SK-N-SH (cell line): ENCODE measurements around the gene UCN. TPM values are rescaled to one million over a fixed set of nuclear protein-coding genes. Genes with fewer than 3 reads are reported as not detected.

Experiments used
- CTCF ChIA-PET: fragments of 300-600, 350-600 bp; formaldehyde crosslinking; extraction: SDS; loops from one replicate; lab custom pipeline; 2021; lab: Yijun Ruan, JAX
- POLR2A ChIA-PET: fragments of 350-600 bp; sonication (Branson Sonifier 250); formaldehyde crosslinking; extraction: SDS; loops from one replicate; lab custom pipeline; 2020; ENCODE audit warnings: antibody characterized with exemption, inconsistent platforms; lab: Yijun Ruan, JAX
- DNase-seq: peaks from one replicate; pipeline ENCODE4 v3.0.0; 2012
- H2AFZ ChIP-seq: fragments of 200-600 bp; sonication (generic); 2 replicates; pipeline ENCODE4 v1.8.1; 2016; ENCODE audit warnings: antibody characterized with exemption, mild to moderate bottlenecking, low read depth
- H3F3A ChIP-seq: fragments of 200-600 bp; sonication (generic); replicated peaks from 2 replicates; pipeline ENCODE3; 2016; ENCODE audit warnings: antibody characterized with exemption, mild to moderate bottlenecking; ENCODE audit not compliant: insufficient read depth
- H3K27ac ChIP-seq, 2 experiments: fragments of 200-500 bp in 1 of 2; fragments of 200-600 bp in 1 of 2; sonication (Bioruptor generic) in 1 of 2; sonication (generic), shearing (Covaris generic) in 1 of 2; 2 replicates each; pipeline versions ENCODE4 v1.5.1 to v1.6.1; 2014 to 2016; ENCODE audit warnings: low read depth in 2 of 2, inconsistent platforms in 1 of 2, low read length in 1 of 2, mild to moderate bottlenecking in 1 of 2, mixed read lengths in 1 of 2
- H3K27me3 ChIP-seq: fragments of 200-600 bp; sonication (generic), shearing (Covaris generic); 2 replicates; pipeline ENCODE4 v1.6.1; 2016; ENCODE audit warnings: mixed run types; ENCODE audit not compliant: insufficient read depth
- H3K36me3 ChIP-seq, 2 experiments: fragments of 200-500 bp in 1 of 2; fragments of 200-600 bp in 1 of 2; sonication (Bioruptor generic) in 1 of 2; sonication (generic) in 1 of 2; replicated peaks in 1 of 2; 2 replicates each; pipeline versions ENCODE3 to v1.5.1; 2014 to 2016; ENCODE audit warnings: low read length in 1 of 2, mild to moderate bottlenecking in 1 of 2; ENCODE audit not compliant: insufficient read depth in 2 of 2, control insufficient read depth in 1 of 2
- H3K4me1 ChIP-seq, 2 experiments: fragments of 200-500 bp in 1 of 2; fragments of 200-600 bp in 1 of 2; sonication (Bioruptor generic) in 1 of 2; sonication (generic), shearing (Covaris generic) in 1 of 2; 2 replicates each; pipeline versions ENCODE4 v1.5.1 to v1.6.1; 2014 to 2016; ENCODE audit warnings: low read depth in 1 of 2, low read length in 1 of 2, mixed run types in 1 of 2; ENCODE audit not compliant: insufficient read depth in 2 of 2, control insufficient read depth in 1 of 2
- H3K4me2 ChIP-seq: fragments of 200-600 bp; sonication (generic), shearing (Covaris generic); 2 replicates; pipeline ENCODE4 v1.6.1; 2017; ENCODE audit warnings: mixed run types
- H3K4me3 ChIP-seq, 2 experiments: fragments of 200-500 bp in 1 of 2; fragments of 200-600 bp in 1 of 2; sonication (Bioruptor generic) in 1 of 2; sonication (generic), shearing (Covaris generic) in 1 of 2; 2 replicates each; pipeline versions ENCODE4 v1.5.1 to v1.8.1; 2014 to 2016; ENCODE audit warnings: low read depth in 2 of 2, inconsistent platforms in 1 of 2, low read length in 1 of 2, mild to moderate bottlenecking in 1 of 2, mixed read lengths in 1 of 2, moderate library complexity in 1 of 2
- H3K79me2 ChIP-seq: fragments of 200-600 bp; sonication (generic); 2 replicates; pipeline ENCODE4 v1.8.1; 2017; ENCODE audit warnings: mild to moderate bottlenecking; ENCODE audit not compliant: insufficient read depth
- H3K9ac ChIP-seq: fragments of 200-600 bp; sonication (generic); 2 replicates; pipeline ENCODE4 v1.6.1; 2017; ENCODE audit warnings: mixed run types
- H3K9me2 ChIP-seq: fragments of 200-600 bp; sonication (generic); 2 replicates; pipeline ENCODE4 v1.6.1; 2017; ENCODE audit warnings: mixed run types
- H3K9me3 ChIP-seq: fragments of 200-600 bp; sonication (generic); 2 replicates; pipeline ENCODE4 v1.6.1; 2017; ENCODE audit warnings: mixed run types, mild to moderate bottlenecking, moderate library complexity
- H4K20me1 ChIP-seq: fragments of 200-600 bp; sonication (generic); 2 replicates; pipeline ENCODE4 v1.6.1; 2017; ENCODE audit warnings: mild to moderate bottlenecking, mixed run types; ENCODE audit not compliant: insufficient read depth
- ELF1 ChIP-seq: IDR thresholded peaks from 2 replicates; pipeline ENCODE4 v1.4.0; 2012
- EZH2phosphoT487 ChIP-seq: fragments of 200-600 bp; sonication (generic); IDR thresholded peaks from 2 replicates; pipeline ENCODE4 v1.6.1; 2017; ENCODE audit warnings: low read depth, mixed run types, mild to moderate bottlenecking, antibody characterized with exemption, moderate library complexity, borderline replicate concordance
- FOXJ3 ChIP-seq: sonication (generic); formaldehyde crosslinking; IDR thresholded peaks from 2 replicates; pipeline ENCODE4 v1.5.1; 2020; ENCODE audit warnings: mild to moderate bottlenecking, missing genetic modification reagents
- IRF3 ChIP-seq: fragments of 150-350 bp; IDR thresholded peaks from 2 replicates; pipeline ENCODE4 v1.6.1; 2016; ENCODE audit warnings: mild to moderate bottlenecking, low read depth, low read length
- JUND ChIP-seq: IDR thresholded peaks from 2 replicates; pipeline ENCODE4 v1.4.0; 2012
- MAX ChIP-seq: IDR thresholded peaks from 2 replicates; pipeline ENCODE4 v1.4.0; 2012; ENCODE audit warnings: low read depth
- MXI1 ChIP-seq: IDR thresholded peaks from 2 replicates; pipeline ENCODE4 v1.6.1; 2012; ENCODE audit warnings: mild to moderate bottlenecking, low read depth, low read length, improper control_type of control experiment
- NRF1 ChIP-seq: IDR thresholded peaks from 2 replicates; pipeline ENCODE4 v1.6.1; 2012; ENCODE audit warnings: low read depth, mild to moderate bottlenecking, low read length
- SIN3A ChIP-seq: IDR thresholded peaks from 2 replicates; pipeline ENCODE4 v1.6.1; 2012; ENCODE audit warnings: low read depth, mild to moderate bottlenecking, low read length, moderate library complexity, borderline replicate concordance
- SMC3 ChIP-seq: IDR thresholded peaks from 2 replicates; pipeline ENCODE4 v1.6.1; 2012; ENCODE audit warnings: low read depth, low read length, improper control_type of control experiment
- TAF1 ChIP-seq: IDR thresholded peaks from 2 replicates; pipeline ENCODE4 v1.6.1; 2012; ENCODE audit warnings: low read depth, mild to moderate bottlenecking, low read length, moderate library complexity, borderline replicate concordance
- TCF12 ChIP-seq: IDR thresholded peaks from 2 replicates; pipeline ENCODE4 v1.4.0; 2012
- USF1 ChIP-seq: IDR thresholded peaks from 2 replicates; pipeline ENCODE4 v1.4.0; 2012; ENCODE audit warnings: low read depth, borderline replicate concordance
- WGBS: methylation state at CpG from one replicate; pipeline ENCODE4 v1.1.6; 2017; ENCODE audit warnings: low lambda C conversion rate; 5-methylcytosine and 5-hydroxymethylcytosine counted together
- polyA plus RNA-seq, 3 experiments: library from polyadenylated mRNA; depleted of rRNA; stranded (reverse); fragments of >200 nt; gene quantifications; 2 replicates each; pipeline ENCODE4 v1.2.3, GENCODE V29; 2012
- TF ChIP-seq, protein P1 (sequence below): IDR thresholded peaks from 2 replicates; pipeline ENCODE4 v1.6.1; 2012; ENCODE audit warnings: mild to moderate bottlenecking, low read depth, low read length, moderate library complexity
- TF ChIP-seq, protein P2 (sequence below): IDR thresholded peaks from 2 replicates; pipeline ENCODE4; 2012
- TF ChIP-seq, protein P3 (sequence below): fragments of 200-600 bp; sonication (generic); IDR thresholded peaks from 2 replicates; pipeline ENCODE4 v1.6.1; 2017; ENCODE audit warnings: antibody characterized with exemption, mild to moderate bottlenecking, moderate library complexity

The UCN gene
- polyA plus RNA-seq, 1 of the 3 experiments (the other 2 are of a cell fraction), result 2.8 TPM

DNA sequence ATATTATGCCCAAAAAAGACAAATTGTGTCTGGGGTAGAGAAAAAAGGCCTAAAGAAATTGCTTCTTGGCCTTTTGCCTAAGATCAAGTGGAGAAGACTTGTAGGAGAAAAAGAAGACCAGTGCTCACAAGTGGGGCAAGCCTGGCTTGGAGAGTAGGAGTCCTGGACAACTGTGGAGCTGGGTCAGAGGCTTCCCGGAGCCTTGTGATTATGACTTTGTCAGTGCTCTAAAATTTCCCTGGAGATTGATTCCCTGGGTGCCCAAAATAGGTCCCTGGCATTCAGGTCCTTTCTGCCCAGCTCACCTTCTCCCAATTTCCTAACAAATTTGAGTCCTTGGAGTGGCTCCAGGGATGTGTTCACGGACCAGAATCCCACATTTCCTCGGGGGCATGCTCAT, 26.8 kb downstream of the UCN start (continued):
- TF ChIP-seq TAF1 (no peak), TCF12 (no peak), NRF1 (no peak)
- TF ChIP-seq, protein P1, sequence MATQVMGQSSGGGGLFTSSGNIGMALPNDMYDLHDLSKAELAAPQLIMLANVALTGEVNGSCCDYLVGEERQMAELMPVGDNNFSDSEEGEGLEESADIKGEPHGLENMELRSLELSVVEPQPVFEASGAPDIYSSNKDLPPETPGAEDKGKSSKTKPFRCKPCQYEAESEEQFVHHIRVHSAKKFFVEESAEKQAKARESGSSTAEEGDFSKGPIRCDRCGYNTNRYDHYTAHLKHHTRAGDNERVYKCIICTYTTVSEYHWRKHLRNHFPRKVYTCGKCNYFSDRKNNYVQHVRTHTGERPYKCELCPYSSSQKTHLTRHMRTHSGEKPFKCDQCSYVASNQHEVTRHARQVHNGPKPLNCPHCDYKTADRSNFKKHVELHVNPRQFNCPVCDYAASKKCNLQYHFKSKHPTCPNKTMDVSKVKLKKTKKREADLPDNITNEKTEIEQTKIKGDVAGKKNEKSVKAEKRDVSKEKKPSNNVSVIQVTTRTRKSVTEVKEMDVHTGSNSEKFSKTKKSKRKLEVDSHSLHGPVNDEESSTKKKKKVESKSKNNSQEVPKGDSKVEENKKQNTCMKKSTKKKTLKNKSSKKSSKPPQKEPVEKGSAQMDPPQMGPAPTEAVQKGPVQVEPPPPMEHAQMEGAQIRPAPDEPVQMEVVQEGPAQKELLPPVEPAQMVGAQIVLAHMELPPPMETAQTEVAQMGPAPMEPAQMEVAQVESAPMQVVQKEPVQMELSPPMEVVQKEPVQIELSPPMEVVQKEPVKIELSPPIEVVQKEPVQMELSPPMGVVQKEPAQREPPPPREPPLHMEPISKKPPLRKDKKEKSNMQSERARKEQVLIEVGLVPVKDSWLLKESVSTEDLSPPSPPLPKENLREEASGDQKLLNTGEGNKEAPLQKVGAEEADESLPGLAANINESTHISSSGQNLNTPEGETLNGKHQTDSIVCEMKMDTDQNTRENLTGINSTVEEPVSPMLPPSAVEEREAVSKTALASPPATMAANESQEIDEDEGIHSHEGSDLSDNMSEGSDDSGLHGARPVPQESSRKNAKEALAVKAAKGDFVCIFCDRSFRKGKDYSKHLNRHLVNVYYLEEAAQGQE, result no peak
- TF ChIP-seq, protein P2, sequence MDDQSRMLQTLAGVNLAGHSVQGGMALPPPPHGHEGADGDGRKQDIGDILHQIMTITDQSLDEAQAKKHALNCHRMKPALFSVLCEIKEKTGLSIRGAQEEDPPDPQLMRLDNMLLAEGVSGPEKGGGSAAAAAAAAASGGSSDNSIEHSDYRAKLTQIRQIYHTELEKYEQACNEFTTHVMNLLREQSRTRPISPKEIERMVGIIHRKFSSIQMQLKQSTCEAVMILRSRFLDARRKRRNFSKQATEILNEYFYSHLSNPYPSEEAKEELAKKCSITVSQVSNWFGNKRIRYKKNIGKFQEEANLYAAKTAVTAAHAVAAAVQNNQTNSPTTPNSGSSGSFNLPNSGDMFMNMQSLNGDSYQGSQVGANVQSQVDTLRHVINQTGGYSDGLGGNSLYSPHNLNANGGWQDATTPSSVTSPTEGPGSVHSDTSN, result no peak

- H3K4me3 ChIP-seq, result no peak overlapping the region
- H3K36me3 ChIP-seq, result no peaks in the 10 kb centered on the region
- H4K20me1 ChIP-seq, result no peaks in the 10 kb centered on the region
- H3K9ac ChIP-seq, result no peak overlapping the region
- H3K27me3 ChIP-seq, result peaks cover 14% of the 10 kb centered on the region; the same call in 1 of the 2 replicates
- no peak overlapping the region for H3K27ac ChIP-seq
- no peak for DNase-seq
- WGBS, result 69% methylated on average over 3 of the region's 3 CpGs
- peaks cover 0 to 23% of the 10 kb centered on the region in 2 experiments; a peak in 3 of 4 replicates for H3K4me1 ChIP-seq
- no peak overlapping the region for H3K4me2 ChIP-seq
- TF ChIP-seq, protein P2, result no peak
- TF ChIP-seq, protein P3, sequence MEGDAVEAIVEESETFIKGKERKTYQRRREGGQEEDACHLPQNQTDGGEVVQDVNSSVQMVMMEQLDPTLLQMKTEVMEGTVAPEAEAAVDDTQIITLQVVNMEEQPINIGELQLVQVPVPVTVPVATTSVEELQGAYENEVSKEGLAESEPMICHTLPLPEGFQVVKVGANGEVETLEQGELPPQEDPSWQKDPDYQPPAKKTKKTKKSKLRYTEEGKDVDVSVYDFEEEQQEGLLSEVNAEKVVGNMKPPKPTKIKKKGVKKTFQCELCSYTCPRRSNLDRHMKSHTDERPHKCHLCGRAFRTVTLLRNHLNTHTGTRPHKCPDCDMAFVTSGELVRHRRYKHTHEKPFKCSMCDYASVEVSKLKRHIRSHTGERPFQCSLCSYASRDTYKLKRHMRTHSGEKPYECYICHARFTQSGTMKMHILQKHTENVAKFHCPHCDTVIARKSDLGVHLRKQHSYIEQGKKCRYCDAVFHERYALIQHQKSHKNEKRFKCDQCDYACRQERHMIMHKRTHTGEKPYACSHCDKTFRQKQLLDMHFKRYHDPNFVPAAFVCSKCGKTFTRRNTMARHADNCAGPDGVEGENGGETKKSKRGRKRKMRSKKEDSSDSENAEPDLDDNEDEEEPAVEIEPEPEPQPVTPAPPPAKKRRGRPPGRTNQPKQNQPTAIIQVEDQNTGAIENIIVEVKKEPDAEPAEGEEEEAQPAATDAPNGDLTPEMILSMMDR, result no peak
- TF ChIP-seq, protein P1, result no peak
- TF ChIP-seq SIN3A (no peak), ELF1 (no peak), TAF1 (no peak), JUND (no peak), NRF1 (no peak), SMC3 (no peak), USF1 (no peak), IRF3 (no peak), EZH2phosphoT487 (no peak), MAX (no peak), MXI1 (no peak), FOXJ3 (no peak)
- no peak overlapping the region for H2AFZ ChIP-seq
- no peaks in the 10 kb centered on the region for H3F3A ChIP-seq
- no peaks in the 10 kb centered on the region for H3K9me2 ChIP-seq
- H3K9me3 ChIP-seq, result no peaks in the 10 kb centered on the region
- CTCF ChIA-PET, result interaction anchor here (1.0 to 18.0 kb wide), 34 partner anchors 13 to 319 kb away, joined by 3 to 392 read pairs (median 12); partner anchors contain the start of genes ATRAID, CAD, CGREF1 and KHK
- H3K79me2 ChIP-seq, result no peaks in the 10 kb centered on the region
- POLR2A ChIA-PET, result interaction anchor here (2.0 kb wide), 1 partner anchor 16 kb away, joined by 7 read pairs; no protein-coding TSS in a partner anchor
These were observed 27.4 kb downstream of the UCN start for GRCh38 chr2:27280826-27281225.
